ENCODE results near the gene KRTAP10-6.
"Not testable (repeated sequence)": the region's sequence is repeated elsewhere in the genome, so short reads cannot be mapped to it uniquely, and the experiment has no call there.

DNA sequence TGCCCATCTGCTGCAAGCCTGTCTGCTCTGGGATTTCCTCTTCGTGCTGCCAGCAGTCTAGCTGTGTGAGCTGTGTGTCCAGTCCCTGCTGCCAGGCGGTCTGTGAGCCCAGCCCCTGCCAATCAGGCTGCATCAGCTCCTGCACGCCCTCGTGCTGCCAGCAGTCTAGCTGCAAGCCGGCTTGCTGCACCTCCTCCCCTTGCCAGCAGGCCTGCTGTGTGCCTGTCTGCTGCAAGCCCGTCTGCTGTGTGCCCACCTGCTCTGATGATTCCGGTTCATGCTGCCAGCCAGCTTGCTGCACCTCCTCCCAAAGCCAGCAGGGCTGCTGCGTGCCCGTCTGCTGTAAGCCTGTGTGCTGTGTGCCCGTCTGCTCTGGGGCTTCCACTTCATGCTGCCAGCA, 8.8 kb upstream of the KRTAP10-6 start:
- TF ChIP-seq, protein P1, sequence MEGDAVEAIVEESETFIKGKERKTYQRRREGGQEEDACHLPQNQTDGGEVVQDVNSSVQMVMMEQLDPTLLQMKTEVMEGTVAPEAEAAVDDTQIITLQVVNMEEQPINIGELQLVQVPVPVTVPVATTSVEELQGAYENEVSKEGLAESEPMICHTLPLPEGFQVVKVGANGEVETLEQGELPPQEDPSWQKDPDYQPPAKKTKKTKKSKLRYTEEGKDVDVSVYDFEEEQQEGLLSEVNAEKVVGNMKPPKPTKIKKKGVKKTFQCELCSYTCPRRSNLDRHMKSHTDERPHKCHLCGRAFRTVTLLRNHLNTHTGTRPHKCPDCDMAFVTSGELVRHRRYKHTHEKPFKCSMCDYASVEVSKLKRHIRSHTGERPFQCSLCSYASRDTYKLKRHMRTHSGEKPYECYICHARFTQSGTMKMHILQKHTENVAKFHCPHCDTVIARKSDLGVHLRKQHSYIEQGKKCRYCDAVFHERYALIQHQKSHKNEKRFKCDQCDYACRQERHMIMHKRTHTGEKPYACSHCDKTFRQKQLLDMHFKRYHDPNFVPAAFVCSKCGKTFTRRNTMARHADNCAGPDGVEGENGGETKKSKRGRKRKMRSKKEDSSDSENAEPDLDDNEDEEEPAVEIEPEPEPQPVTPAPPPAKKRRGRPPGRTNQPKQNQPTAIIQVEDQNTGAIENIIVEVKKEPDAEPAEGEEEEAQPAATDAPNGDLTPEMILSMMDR (IDR thresholded peaks at IDR 0.05 in 8 of 11, conservative IDR thresholded peaks at IDR 0.05 in 3 of 11), result not testable (repeated sequence)
- TF ChIP-seq POLR2AphosphoS5, POLR2A (IDR thresholded peaks at IDR 0.05): not testable (repeated sequence)
